ENCODE results near the gene GJA5.
"Not testable (repeated sequence)": the region's sequence is repeated elsewhere in the genome, so short reads cannot be mapped to it uniquely, and the experiment has no call there.

GJA5 gene

GRCh38 chr1:147758379-147759100 is 1.9 kb downstream of the GJA5 start:
- DNase-seq = no peak

GRCh38 chr1:147757015-147757990 is 3.1 kb downstream of the GJA5 start:
- DNase-seq = no peak

- no peak for DNase-seq
Observed at GRCh38 chr1:147756341-147756740, 4.1 kb downstream of the GJA5 start.

GRCh38 chr1:147754661-147755060 is 5.7 kb downstream of the GJA5 start:
- no peak for DNase-seq

GRCh38 chr1:147753081-147753480 is 7.3 kb downstream of the GJA5 start:
- no peak for DNase-seq

GRCh38 chr1:147752511-147752910 is 7.9 kb downstream of the GJA5 start:
- DNase-seq = no peak

GRCh38 chr1:147751346-147751745 is 9.1 kb downstream of the GJA5 start:
- DNase-seq = no peak

- no peak for DNase-seq
Observed at GRCh38 chr1:147750618-147751217, 9.7 kb downstream of the GJA5 start.

GRCh38 chr1:147749792-147750191 is 10.6 kb downstream of the GJA5 start:
- no peak for DNase-seq

- no peak for DNase-seq
Observed at GRCh38 chr1:147748676-147749350, 11.6 kb downstream of the GJA5 start.

GRCh38 chr1:147747966-147748365 is 12.4 kb downstream of the GJA5 start:
- no peak for DNase-seq

- no peak for DNase-seq
Observed at GRCh38 chr1:147745271-147745670, 15.1 kb downstream of the GJA5 start.

- DNase-seq = no peak
Observed at GRCh38 chr1:147741065-147741464, 19.3 kb downstream of the GJA5 start.

GRCh38 chr1:147740391-147740790 is 20.0 kb downstream of the GJA5 start:
- no peak for DNase-seq

GRCh38 chr1:147738739-147739476 is 21.5 kb downstream of the GJA5 start:
- DNase-seq = no peak

- no peak for DNase-seq
Observed at GRCh38 chr1:147738129-147738528, 22.3 kb downstream of the GJA5 start.

- no peak for DNase-seq
Observed at GRCh38 chr1:147736883-147737282, 23.5 kb downstream of the GJA5 start.

- no peak for DNase-seq
Observed at GRCh38 chr1:147735423-147735822, 25.0 kb downstream of the GJA5 start.

- not testable (repeated sequence) for DNase-seq
Observed at GRCh38 chr1:147734291-147734841, 26.0 kb downstream of the GJA5 start.

GRCh38 chr1:147729315-147729714 is 31.1 kb downstream of the GJA5 start:
- no peak for DNase-seq

GRCh38 chr1:147726168-147726567 is 34.2 kb downstream of the GJA5 start:
- no peak for DNase-seq

GRCh38 chr1:147725685-147726084 is 34.7 kb downstream of the GJA5 start:
- DNase-seq = no peak

Measured in midbrain (tissue), 1 donor.